HG03103 (cell line): ENCODE results near the gene PIGQ.
"Not testable (repeated sequence)": the region's sequence is repeated elsewhere in the genome, so short reads cannot be mapped to it uniquely, and the experiment has no call there.

Source experiments
- ATAC-seq: cut with Tn5 transposase; IDR thresholded peaks from one replicate; pipeline ENCODE4 v1.9.1; 2021; ENCODE audit warnings: low read depth; ENCODE audit not compliant: unreplicated experiment

Gene PIGQ

GRCh38 chr16:597655-598054 is 27.9 kb downstream of the PIGQ start:
- not testable (repeated sequence) for ATAC-seq

GRCh38 chr16:598823-599739 is 29.3 kb downstream of the PIGQ start:
- ATAC-seq, result no peak

GRCh38 chr16:600781-601180 is 31.0 kb downstream of the PIGQ start:
- no peak for ATAC-seq

- no peak for ATAC-seq
Measured at GRCh38 chr16:603933-604332, 34.2 kb downstream of the PIGQ start.

GRCh38 chr16:606656-607307 is 37.0 kb downstream of the PIGQ start:
- no peak for ATAC-seq

GRCh38 chr16:608019-608418 is 38.3 kb downstream of the PIGQ start:
- ATAC-seq, result no peak

GRCh38 chr16:609316-609715 is 39.5 kb downstream of the PIGQ start:
- no peak for ATAC-seq

GRCh38 chr16:609984-610383 is 40.2 kb downstream of the PIGQ start:
- ATAC-seq, result no peak

- ATAC-seq, result no peak
Measured at GRCh38 chr16:610513-611381, 41.0 kb downstream of the PIGQ start.

GRCh38 chr16:615122-615521 is 45.4 kb downstream of the PIGQ start:
- no peak for ATAC-seq

- no peak for ATAC-seq
Measured at GRCh38 chr16:616733-617586, 47.2 kb downstream of the PIGQ start.

- no peak for ATAC-seq
Measured at GRCh38 chr16:617855-618254, 48.1 kb downstream of the PIGQ start.

- ATAC-seq, result no peak
Measured at GRCh38 chr16:619476-620100, 49.8 kb downstream of the PIGQ start.

- no peak for ATAC-seq
Measured at GRCh38 chr16:620700-621525, 51.1 kb downstream of the PIGQ start.

GRCh38 chr16:621526-622105 is 51.8 kb downstream of the PIGQ start:
- ATAC-seq, result no peak

- no peak for ATAC-seq
Measured at GRCh38 chr16:622920-623280, 53.1 kb downstream of the PIGQ start.

GRCh38 chr16:624526-625070 is 54.8 kb downstream of the PIGQ start:
- no peak for ATAC-seq
